Osteoblast (primary cell): ENCODE results near the gene TBC1D3B. TPM values are rescaled to one million over a fixed set of nuclear protein-coding genes. Genes with fewer than 3 reads are reported as not detected.

Experiments used
- DNase-seq: peaks from one replicate; pipeline ENCODE4 v3.0.0; 2011; ENCODE audit warnings: low spot score, mixed read lengths; ENCODE audit not compliant: insufficient read length; ENCODE audit errors: missing footprints
- H2AFZ ChIP-seq: 2 replicates; pipeline ENCODE4 v1.6.0; 2011; ENCODE audit warnings: mild to moderate bottlenecking, low read length
- H3K27ac ChIP-seq: 2 replicates; pipeline ENCODE4 v1.5.1; 2011; ENCODE audit warnings: mild to moderate bottlenecking, low read depth, low read length, moderate library complexity
- H3K27me3 ChIP-seq: 2 replicates; pipeline ENCODE4 v1.6.0; 2012; ENCODE audit warnings: mild to moderate bottlenecking, control low read depth, inconsistent platforms, low read length, moderate library complexity; ENCODE audit not compliant: insufficient read depth
- H3K36me3 ChIP-seq: 2 replicates; pipeline ENCODE4 v1.5.1; 2011; ENCODE audit warnings: mild to moderate bottlenecking, low read length, control low read depth, moderate library complexity; ENCODE audit not compliant: insufficient read depth
- H3K4me1 ChIP-seq: 2 replicates; pipeline ENCODE4 v1.5.1; 2011; ENCODE audit warnings: mild to moderate bottlenecking, low read length, control low read depth, moderate library complexity; ENCODE audit not compliant: insufficient read depth
- H3K4me2 ChIP-seq: 2 replicates; pipeline ENCODE4 v1.6.0; 2011; ENCODE audit warnings: mild to moderate bottlenecking, low read length; ENCODE audit not compliant: insufficient read depth
- H3K4me3 ChIP-seq: fragments of 200-600 bp; sonication (generic); 3 replicates; pipeline ENCODE4 v1.5.1; 2012; ENCODE audit warnings: mild to moderate bottlenecking, low read length, inconsistent platforms; ENCODE audit not compliant: insufficient read depth
- H3K79me2 ChIP-seq: 2 replicates; pipeline ENCODE4 v1.6.0; 2012; ENCODE audit warnings: mild to moderate bottlenecking, low read length, control low read depth, inconsistent platforms; ENCODE audit not compliant: insufficient read depth
- H3K9me3 ChIP-seq: 2 replicates; pipeline ENCODE4 v1.5.1; 2011; ENCODE audit warnings: low read depth, low read length, control low read depth
- H4K20me1 ChIP-seq: 2 replicates; pipeline ENCODE4 v1.6.0; 2012; ENCODE audit warnings: mild to moderate bottlenecking, low read length, control low read depth; ENCODE audit not compliant: insufficient read depth
- total RNA-seq: library from RNA; depleted of rRNA; stranded (reverse); fragments of >200 nt; gene quantifications from 2 replicates; pipeline ENCODE4 v1.2.3, GENCODE V29; 2012
- TF ChIP-seq, protein P1 (sequence below): IDR thresholded peaks from 2 replicates; pipeline ENCODE4 v1.5.1; 2011; ENCODE audit warnings: mild to moderate bottlenecking, low read depth, low read length, moderate library complexity; ENCODE audit errors: extremely low read depth

TBC1D3B gene
- total RNA-seq, 1 donor = 0.36 TPM

DNA sequence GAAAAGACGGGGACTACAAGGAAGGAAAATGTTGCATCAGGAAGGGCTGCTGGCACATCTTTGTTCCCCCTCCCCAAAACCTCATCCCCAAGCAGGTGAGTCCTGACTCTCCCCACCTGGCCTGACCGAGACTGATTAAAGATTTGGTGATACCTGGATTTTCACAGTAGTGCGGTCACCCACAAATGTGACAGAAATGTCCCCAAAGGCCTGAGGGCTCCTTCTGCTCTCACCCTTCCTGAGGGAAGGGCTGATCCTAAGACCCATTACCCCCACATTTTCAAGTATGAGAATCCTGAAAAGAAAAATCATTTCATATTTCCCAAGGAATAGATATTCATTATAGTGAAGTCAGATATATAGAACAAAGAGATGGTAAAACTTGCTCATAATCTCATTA is 28.8 kb downstream of the TBC1D3B start:
- H3K9me3 ChIP-seq = no peaks in the 10 kb centered on the region
- H3K27me3 ChIP-seq = no peaks in the 10 kb centered on the region
- H3K27ac ChIP-seq = no peak overlapping the region
- no peak overlapping the region for H2AFZ ChIP-seq
- H3K4me1 ChIP-seq = peaks cover 13% of the 10 kb centered on the region
- H3K4me3 ChIP-seq = no peak overlapping the region
- no peaks in the 10 kb centered on the region for H3K36me3 ChIP-seq
- H3K79me2 ChIP-seq = no peaks in the 10 kb centered on the region
- no peak for DNase-seq
- H4K20me1 ChIP-seq = peaks cover 2% of the 10 kb centered on the region
- no peak overlapping the region for H3K4me2 ChIP-seq
- TF ChIP-seq, protein P1, sequence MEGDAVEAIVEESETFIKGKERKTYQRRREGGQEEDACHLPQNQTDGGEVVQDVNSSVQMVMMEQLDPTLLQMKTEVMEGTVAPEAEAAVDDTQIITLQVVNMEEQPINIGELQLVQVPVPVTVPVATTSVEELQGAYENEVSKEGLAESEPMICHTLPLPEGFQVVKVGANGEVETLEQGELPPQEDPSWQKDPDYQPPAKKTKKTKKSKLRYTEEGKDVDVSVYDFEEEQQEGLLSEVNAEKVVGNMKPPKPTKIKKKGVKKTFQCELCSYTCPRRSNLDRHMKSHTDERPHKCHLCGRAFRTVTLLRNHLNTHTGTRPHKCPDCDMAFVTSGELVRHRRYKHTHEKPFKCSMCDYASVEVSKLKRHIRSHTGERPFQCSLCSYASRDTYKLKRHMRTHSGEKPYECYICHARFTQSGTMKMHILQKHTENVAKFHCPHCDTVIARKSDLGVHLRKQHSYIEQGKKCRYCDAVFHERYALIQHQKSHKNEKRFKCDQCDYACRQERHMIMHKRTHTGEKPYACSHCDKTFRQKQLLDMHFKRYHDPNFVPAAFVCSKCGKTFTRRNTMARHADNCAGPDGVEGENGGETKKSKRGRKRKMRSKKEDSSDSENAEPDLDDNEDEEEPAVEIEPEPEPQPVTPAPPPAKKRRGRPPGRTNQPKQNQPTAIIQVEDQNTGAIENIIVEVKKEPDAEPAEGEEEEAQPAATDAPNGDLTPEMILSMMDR = no peak

- H3K27ac ChIP-seq = no peak overlapping the region
- no peaks in the 10 kb centered on the region for H3K9me3 ChIP-seq
- H4K20me1 ChIP-seq = peaks cover 2% of the 10 kb centered on the region
- peaks cover 13% of the 10 kb centered on the region for H3K4me1 ChIP-seq
- DNase-seq = no peak
- H3K4me2 ChIP-seq = no peak overlapping the region
- TF ChIP-seq, protein P1 = no peak
- no peak overlapping the region for H2AFZ ChIP-seq
- no peaks in the 10 kb centered on the region for H3K36me3 ChIP-seq
- no peak overlapping the region for H3K4me3 ChIP-seq
- no peaks in the 10 kb centered on the region for H3K27me3 ChIP-seq
- H3K79me2 ChIP-seq = no peaks in the 10 kb centered on the region
These were observed 31.3 kb downstream of the TBC1D3B start for GRCh38 chr17:36144981-36145729.

DNA sequence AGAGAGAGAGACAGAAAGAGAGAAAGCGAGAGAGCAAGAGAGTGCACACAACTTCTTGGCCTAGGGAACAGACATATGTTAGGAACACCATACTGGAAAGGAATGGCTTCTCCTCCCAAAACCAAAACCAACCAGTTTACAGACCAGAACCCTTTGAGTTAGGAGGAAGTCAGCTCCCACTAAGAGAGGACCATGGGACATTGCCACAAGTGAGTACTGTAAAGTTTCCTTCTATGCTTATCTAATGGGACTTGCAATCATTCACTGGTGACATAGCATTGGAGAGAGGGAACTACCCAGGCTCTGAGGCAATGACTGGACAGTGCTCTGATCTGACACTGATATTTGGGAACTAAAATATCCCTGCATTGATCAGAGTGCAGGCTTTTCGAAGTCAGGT is 32.4 kb downstream of the TBC1D3B start:
- Histone ChIP-seq H3K36me3 (no peaks in the 10 kb centered on the region), H3K4me2 (no peak overlapping the region), H3K4me1 (peaks cover 3% of the 10 kb centered on the region), H3K79me2 (no peaks in the 10 kb centered on the region), H3K27me3 (no peaks in the 10 kb centered on the region), H4K20me1 (no peaks in the 10 kb centered on the region), H3K27ac (no peak overlapping the region), H3K9me3 (no peaks in the 10 kb centered on the region), H3K4me3 (no peak overlapping the region), H2AFZ (no peak overlapping the region)
- TF ChIP-seq, protein P1 = no peak
- DNase-seq = no peak

- Histone ChIP-seq H3K36me3 (no peaks in the 10 kb centered on the region), H3K4me1 (no peaks in the 10 kb centered on the region), H3K79me2 (no peaks in the 10 kb centered on the region), H3K27ac (no peak overlapping the region), H3K4me3 (no peak overlapping the region), H3K27me3 (no peaks in the 10 kb centered on the region), H3K4me2 (no peak overlapping the region), H3K9me3 (no peaks in the 10 kb centered on the region), H4K20me1 (no peaks in the 10 kb centered on the region), H2AFZ (no peak overlapping the region)
- DNase-seq = no peak
- TF ChIP-seq, protein P1 = no peak
These were observed 33.6 kb downstream of the TBC1D3B start for GRCh38 chr17:36142806-36143205.
